SK-N-MC (cell line): ENCODE data around the gene ACAP2.

Source experiments
- EZH2 ChIP-seq: fragments of 200-600 bp; sonication (generic); IDR thresholded peaks from one replicate; pipeline ENCODE4 v1.6.1; 2017; ENCODE audit warnings: antibody characterized with exemption
- POLR2AphosphoS5 ChIP-seq: IDR thresholded peaks from 2 replicates; pipeline ENCODE4 v1.6.1; 2012; ENCODE audit warnings: mild to moderate bottlenecking, low read depth, low read length, borderline replicate concordance

GRCh38 chr3:195467641-195468390 lies 25.0 kb upstream of the ACAP2 start:
- no peak for TF ChIP-seq POLR2AphosphoS5
- TF ChIP-seq EZH2, result no peak
